ENCODE measurements around the gene SMARCA5.

SMARCA5 gene

DNA sequence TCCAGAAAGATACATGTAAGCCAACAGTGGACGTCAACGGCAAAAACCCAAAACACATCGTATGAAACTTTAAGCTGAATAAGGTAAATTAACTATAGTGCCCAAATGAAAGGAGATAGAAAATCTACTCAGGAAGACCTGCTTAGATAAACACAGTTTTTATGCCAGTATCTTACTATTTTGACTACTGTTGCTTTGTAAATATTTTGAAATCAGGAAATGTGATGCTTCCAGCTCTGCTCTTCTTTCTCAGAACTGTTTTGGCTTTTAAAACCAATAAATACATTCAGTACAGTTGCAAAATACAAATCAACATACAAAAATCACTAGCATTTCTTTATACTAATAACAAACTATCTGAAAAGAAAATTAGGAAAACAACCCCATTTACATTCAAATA is 83.8 kb downstream of the SMARCA5 start:
- no peak overlapping the region for H3K4me3 ChIP-seq (ENCODE audit: low read length)
- H3K36me3 ChIP-seq (ENCODE audit: control insufficient read depth, insufficient read depth, low read length) = no peaks in the 10 kb centered on the region
- H3K27me3 ChIP-seq (ENCODE audit: control insufficient read depth, insufficient read depth, low read length) = no peaks in the 10 kb centered on the region
- H3K4me1 ChIP-seq (ENCODE audit: control insufficient read depth, insufficient read depth, low read length) = peaks cover 2% of the 10 kb centered on the region
- no peak overlapping the region for H3K9ac ChIP-seq (ENCODE audit: low read length)
- H3K27ac ChIP-seq (ENCODE audit: low read depth, low read length) = no peak overlapping the region

DNA sequence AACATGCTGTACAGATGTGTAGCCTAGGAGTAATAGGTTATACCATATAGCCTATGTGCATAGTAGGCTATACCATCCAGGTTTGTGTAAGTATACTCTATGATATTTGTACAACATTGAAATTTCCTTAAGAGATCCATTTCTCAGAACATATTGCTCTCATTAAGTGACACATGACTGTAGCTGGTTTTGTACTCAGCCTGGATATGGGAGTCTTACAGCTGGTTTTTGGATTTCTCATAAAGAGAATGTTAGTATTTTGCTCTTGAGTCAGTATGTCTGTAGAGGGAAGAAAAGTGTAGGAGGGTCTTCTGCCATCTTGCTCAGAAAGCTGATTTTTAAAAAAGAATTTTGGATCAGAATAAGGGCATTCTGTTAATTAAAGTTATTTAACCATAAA is 85.3 kb downstream of the SMARCA5 start:
- H3K9ac ChIP-seq (ENCODE audit: low read length) = no peak overlapping the region
- no peak overlapping the region for H3K4me3 ChIP-seq (ENCODE audit: low read length)
- H3K36me3 ChIP-seq (ENCODE audit: control insufficient read depth, insufficient read depth, low read length) = no peaks in the 10 kb centered on the region
- no peak overlapping the region for H3K27ac ChIP-seq (ENCODE audit: low read depth, low read length)
- H3K27me3 ChIP-seq (ENCODE audit: control insufficient read depth, insufficient read depth, low read length) = no peaks in the 10 kb centered on the region
- peaks cover 2% of the 10 kb centered on the region for H3K4me1 ChIP-seq (ENCODE audit: control insufficient read depth, insufficient read depth, low read length)

DNA sequence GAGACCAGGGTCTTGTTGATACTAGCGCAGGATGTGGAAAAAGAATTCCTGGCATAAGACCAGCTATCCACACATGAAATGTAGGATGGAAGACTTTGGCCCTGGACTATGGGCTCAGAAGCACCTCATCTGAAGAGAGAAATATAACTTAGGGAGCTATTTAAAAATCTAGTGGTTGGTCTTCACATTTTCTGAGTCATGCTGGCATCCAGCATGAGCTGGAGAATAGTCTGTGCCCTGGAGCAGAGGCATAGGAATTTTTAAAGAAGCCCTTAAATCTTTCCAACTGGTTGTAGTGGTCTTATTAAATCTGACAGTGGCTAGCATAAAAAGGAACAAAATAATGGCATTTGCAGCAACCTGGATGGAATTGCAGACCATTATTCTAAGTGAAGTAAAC is 86.3 kb downstream of the SMARCA5 start:
- Histone ChIP-seq H3K36me3 (ENCODE audit: control insufficient read depth, insufficient read depth, low read length) (no peaks in the 10 kb centered on the region), H3K27ac (ENCODE audit: low read depth, low read length) (no peak overlapping the region), H3K4me1 (ENCODE audit: control insufficient read depth, insufficient read depth, low read length) (peaks cover 2% of the 10 kb centered on the region), H3K27me3 (ENCODE audit: control insufficient read depth, insufficient read depth, low read length) (no peaks in the 10 kb centered on the region), H3K4me3 (ENCODE audit: low read length) (no peak overlapping the region), H3K9ac (ENCODE audit: low read length) (no peak overlapping the region)

GRCh38 chr4:143606480-143606879 is 93.0 kb downstream of the SMARCA5 start:
- Histone ChIP-seq H3K4me1 (ENCODE audit: control insufficient read depth, insufficient read depth, low read length) (peaks cover 4% of the 10 kb centered on the region), H3K4me3 (ENCODE audit: low read length) (no peak overlapping the region), H3K27me3 (ENCODE audit: control insufficient read depth, insufficient read depth, low read length) (no peaks in the 10 kb centered on the region), H3K27ac (ENCODE audit: low read depth, low read length) (no peak overlapping the region), H3K9ac (ENCODE audit: low read length) (no peak overlapping the region), H3K36me3 (ENCODE audit: control insufficient read depth, insufficient read depth, low read length) (no peaks in the 10 kb centered on the region)

Measured in rectal smooth muscle tissue (tissue), 1 donor.